AG10803 (cell line): ENCODE measurements around the gene ADPRHL1.
A peak's percentile ranks its signal among the peaks of the same experiment; 100 is the strongest.
"Not testable (repeated sequence)": the region's sequence is repeated elsewhere in the genome, so short reads cannot be mapped to it uniquely, and the experiment has no call there.

ENCODE experiments used
- DNase-seq: peaks from one replicate; pipeline ENCODE4 v3.0.0; 2010; ENCODE audit warnings: low read depth
- H3K4me3 ChIP-seq: 2 replicates; pipeline ENCODE4 v1.5.1; 2011; ENCODE audit warnings: mild to moderate bottlenecking, low read length, control low read depth
- CTCF ChIP-seq: conservative IDR thresholded peaks from 2 replicates; pipeline ENCODE4 v1.5.1; 2011; ENCODE audit warnings: mild to moderate bottlenecking, low read length, control low read depth, inconsistent platforms

Gene ADPRHL1

GRCh38 chr13:113398963-113399754, 54.1 kb downstream of the ADPRHL1 start:
- no peak for TF ChIP-seq CTCF
- H3K4me3 ChIP-seq, result no peak overlapping the region
- DNase-seq, result peak; percentile 55

- TF ChIP-seq CTCF, result no peak
- H3K4me3 ChIP-seq, result no peak overlapping the region
- no peak for DNase-seq
Measured at GRCh38 chr13:113397608-113398425, 55.5 kb downstream of the ADPRHL1 start.

- H3K4me3 ChIP-seq, result no peak overlapping the region
- TF ChIP-seq CTCF, result no peak
- DNase-seq, result no peak
Measured at GRCh38 chr13:113394339-113394640, 59.0 kb downstream of the ADPRHL1 start.

GRCh38 chr13:113393563-113394338, 59.5 kb downstream of the ADPRHL1 start:
- peak; percentile 37 for TF ChIP-seq CTCF

GRCh38 chr13:113393226-113393562, 60.1 kb downstream of the ADPRHL1 start:
- no peak for DNase-seq
- no peak for TF ChIP-seq CTCF
- peak overlapping the region; percentile 81 for H3K4me3 ChIP-seq

More at GRCh38 chr13:113393563-113394338, 59.5 kb downstream of the ADPRHL1 start:
- peak; percentile 65 for DNase-seq
- peak overlapping the region; percentile 81 for H3K4me3 ChIP-seq

GRCh38 chr13:113390874-113391497, 62.3 kb downstream of the ADPRHL1 start:
- DNase-seq, result no peak
- TF ChIP-seq CTCF, result no peak
- no peak overlapping the region for H3K4me3 ChIP-seq

GRCh38 chr13:113389586-113389985, 63.7 kb downstream of the ADPRHL1 start:
- not testable (repeated sequence) for DNase-seq, H3K4me3 ChIP-seq
